Hepatocyte (in vitro differentiated cells): ENCODE results near the gene FOXK1. TPM values are rescaled to one million over a fixed set of nuclear protein-coding genes. Genes with fewer than 3 reads are reported as not detected.

ENCODE experiments used
- DNase-seq: peaks from one replicate; pipeline ENCODE4 v3.0.0-alpha.2; 2016; ENCODE audit warnings: low spot score
- H2AFZ ChIP-seq: fragments of 200-600 bp; sonication (generic); 2 replicates; pipeline ENCODE4 v1.6.0; 2016; ENCODE audit warnings: antibody characterized with exemption, mild to moderate bottlenecking
- H3K27ac ChIP-seq: fragments of 200-600 bp; sonication (generic); 2 replicates; pipeline ENCODE4 v1.5.1; 2016; ENCODE audit warnings: mild to moderate bottlenecking
- H3K27me3 ChIP-seq: fragments of 200-600 bp; sonication (generic); 2 replicates; pipeline ENCODE4 v1.6.1; 2016
- H3K36me3 ChIP-seq: fragments of 200-600 bp; sonication (generic); replicated peaks from 2 replicates; pipeline ENCODE4 v1.5.1; 2016; ENCODE audit warnings: low read depth; ENCODE audit not compliant: insufficient read depth
- H3K4me1 ChIP-seq: fragments of 200-600 bp; sonication (generic); 2 replicates; pipeline ENCODE4 v1.5.1; 2016; ENCODE audit warnings: mild to moderate bottlenecking, moderate library complexity; ENCODE audit not compliant: insufficient read depth
- H3K4me2 ChIP-seq: fragments of 200-600 bp; sonication (generic); 2 replicates; pipeline ENCODE4 v1.6.0; 2016
- H3K4me3 ChIP-seq: fragments of 200-600 bp; sonication (generic); 2 replicates; pipeline ENCODE4 v1.5.1; 2016; ENCODE audit warnings: mild to moderate bottlenecking
- H3K79me2 ChIP-seq: fragments of 200-600 bp; sonication (generic); 2 replicates; pipeline ENCODE4 v1.6.0; 2017; ENCODE audit warnings: mild to moderate bottlenecking
- H3K9me2 ChIP-seq: fragments of 200-600 bp; sonication (generic); replicated peaks from 2 replicates; pipeline ENCODE4 v1.6.0; 2017; ENCODE audit warnings: mild to moderate bottlenecking; ENCODE audit not compliant: insufficient read depth
- H3K9me3 ChIP-seq: fragments of 200-600 bp; sonication (generic); 2 replicates; pipeline ENCODE4 v1.5.1; 2016; ENCODE audit warnings: low read depth, mild to moderate bottlenecking
- H4K20me1 ChIP-seq: fragments of 200-600 bp; sonication (generic); 2 replicates; pipeline ENCODE4 v1.6.0; 2016; ENCODE audit warnings: mild to moderate bottlenecking; ENCODE audit not compliant: insufficient read depth, poor library complexity, severe bottlenecking
- EZH2 ChIP-seq: fragments of 200-600 bp; sonication (generic); IDR thresholded peaks from 2 replicates; pipeline ENCODE4 v1.6.1; 2016; ENCODE audit warnings: antibody characterized with exemption, mild to moderate bottlenecking, borderline replicate concordance
- EZH2phosphoT487 ChIP-seq: fragments of 200-600 bp; sonication (generic); IDR thresholded peaks from one replicate; pipeline ENCODE4 v1.6.1; 2018; ENCODE audit warnings: antibody characterized with exemption, mild to moderate bottlenecking, low read depth, moderate library complexity; ENCODE audit not compliant: unreplicated experiment, severe bottlenecking
- WGBS: methylation state at CpG from one replicate; pipeline ENCODE4 v1.1.6; 2016; ENCODE audit warnings: low lambda C conversion rate; ENCODE audit errors: missing lambda C conversion rate; 5-methylcytosine and 5-hydroxymethylcytosine counted together
- polyA plus RNA-seq: library from polyadenylated mRNA; unstranded; fragments of >200 nt; fragmentation: Nextera tagmentation; extraction: Ambion mirVana; gene quantifications from 2 replicates; pipeline ENCODE4 v1.2.1, GENCODE V29; 2016
- total RNA-seq: library from RNA; depleted of rRNA; stranded (reverse); fragments of >200 nt; gene quantifications from 2 replicates; pipeline ENCODE4 v1.2.3, GENCODE V29; 2014
- TF ChIP-seq, protein P1 (sequence below): fragments of 200-600 bp; sonication (generic); IDR thresholded peaks from 2 replicates; pipeline ENCODE4 v1.5.1; 2016; ENCODE audit warnings: antibody characterized with exemption, mild to moderate bottlenecking; ENCODE audit not compliant: poor library complexity

The FOXK1 gene
- total and polyA plus RNA-seq, 2 experiments from 2014 or later = 8.3 to 17.8 TPM

DNA sequence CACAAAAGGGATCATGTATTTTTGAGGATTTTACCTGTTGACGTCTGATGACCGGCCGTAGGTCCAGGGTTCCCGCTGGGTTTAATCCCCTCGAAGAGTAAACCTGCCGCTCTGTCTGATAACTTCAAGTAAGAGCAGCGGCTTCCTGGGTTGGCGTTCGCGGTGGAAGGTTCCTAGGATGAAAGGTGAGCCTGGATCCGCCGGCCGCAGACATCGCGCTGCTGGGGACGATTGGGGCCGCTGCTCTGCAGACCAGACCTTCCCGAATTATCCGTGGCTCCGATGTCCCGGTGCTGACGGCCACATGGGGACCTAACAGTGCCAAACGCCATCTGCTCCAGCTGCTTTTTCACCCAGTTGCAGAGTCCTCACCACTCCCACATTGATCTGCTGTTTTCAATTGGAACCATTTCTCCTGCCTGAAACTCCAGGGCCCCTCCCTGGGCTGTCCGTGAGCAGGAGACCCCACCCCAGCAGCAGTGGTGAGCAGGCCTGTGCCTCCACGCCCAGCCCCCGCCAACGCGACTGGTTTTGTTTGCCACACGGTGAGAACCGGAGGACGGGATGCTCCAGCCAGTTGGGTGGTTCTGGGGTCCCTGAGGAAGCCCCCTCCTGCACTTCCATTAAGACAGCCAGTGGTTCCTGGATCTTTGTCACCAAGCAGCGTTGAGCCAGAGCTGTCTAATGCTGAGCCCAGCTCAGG is 81.1 kb downstream of the FOXK1 start:
- H3K27me3 ChIP-seq = no peaks in the 10 kb centered on the region
- no peaks in the 10 kb centered on the region for H3K79me2 ChIP-seq
- 97% methylated on average over 32 of the region's 32 CpGs for WGBS
- no peaks in the 10 kb centered on the region for H3K9me3 ChIP-seq
- no peaks in the 10 kb centered on the region for H3K36me3 ChIP-seq
- no peaks in the 10 kb centered on the region for H4K20me1 ChIP-seq
- no peaks in the 10 kb centered on the region for H3K4me1 ChIP-seq
- H3K9me2 ChIP-seq = no peaks in the 10 kb centered on the region
- no peak overlapping the region for H3K27ac ChIP-seq
- no peak overlapping the region for H3K4me2 ChIP-seq
- no peak overlapping the region for H2AFZ ChIP-seq
- H3K4me3 ChIP-seq = no peak overlapping the region
- TF ChIP-seq, protein P1, sequence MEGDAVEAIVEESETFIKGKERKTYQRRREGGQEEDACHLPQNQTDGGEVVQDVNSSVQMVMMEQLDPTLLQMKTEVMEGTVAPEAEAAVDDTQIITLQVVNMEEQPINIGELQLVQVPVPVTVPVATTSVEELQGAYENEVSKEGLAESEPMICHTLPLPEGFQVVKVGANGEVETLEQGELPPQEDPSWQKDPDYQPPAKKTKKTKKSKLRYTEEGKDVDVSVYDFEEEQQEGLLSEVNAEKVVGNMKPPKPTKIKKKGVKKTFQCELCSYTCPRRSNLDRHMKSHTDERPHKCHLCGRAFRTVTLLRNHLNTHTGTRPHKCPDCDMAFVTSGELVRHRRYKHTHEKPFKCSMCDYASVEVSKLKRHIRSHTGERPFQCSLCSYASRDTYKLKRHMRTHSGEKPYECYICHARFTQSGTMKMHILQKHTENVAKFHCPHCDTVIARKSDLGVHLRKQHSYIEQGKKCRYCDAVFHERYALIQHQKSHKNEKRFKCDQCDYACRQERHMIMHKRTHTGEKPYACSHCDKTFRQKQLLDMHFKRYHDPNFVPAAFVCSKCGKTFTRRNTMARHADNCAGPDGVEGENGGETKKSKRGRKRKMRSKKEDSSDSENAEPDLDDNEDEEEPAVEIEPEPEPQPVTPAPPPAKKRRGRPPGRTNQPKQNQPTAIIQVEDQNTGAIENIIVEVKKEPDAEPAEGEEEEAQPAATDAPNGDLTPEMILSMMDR = no peak
- TF ChIP-seq EZH2 = no peak
- no peak for TF ChIP-seq EZH2phosphoT487
- no peak for DNase-seq

- WGBS = 97% methylated on average over 21 of the region's 21 CpGs
- Histone ChIP-seq H4K20me1 (no peaks in the 10 kb centered on the region), H3K27me3 (no peaks in the 10 kb centered on the region), H3K4me3 (no peak overlapping the region), H3K9me2 (no peaks in the 10 kb centered on the region), H3K4me1 (no peaks in the 10 kb centered on the region), H3K27ac (no peak overlapping the region), H3K79me2 (peaks cover 3% of the 10 kb centered on the region), H3K4me2 (no peak overlapping the region), H3K9me3 (no peaks in the 10 kb centered on the region), H2AFZ (no peak overlapping the region), H3K36me3 (no peaks in the 10 kb centered on the region)
- no peak for TF ChIP-seq EZH2phosphoT487
- TF ChIP-seq, protein P1 = no peak
- TF ChIP-seq EZH2 = no peak
- no peak for DNase-seq
Observed at GRCh38 chr7:4763794-4764185, 81.7 kb downstream of the FOXK1 start.

DNA sequence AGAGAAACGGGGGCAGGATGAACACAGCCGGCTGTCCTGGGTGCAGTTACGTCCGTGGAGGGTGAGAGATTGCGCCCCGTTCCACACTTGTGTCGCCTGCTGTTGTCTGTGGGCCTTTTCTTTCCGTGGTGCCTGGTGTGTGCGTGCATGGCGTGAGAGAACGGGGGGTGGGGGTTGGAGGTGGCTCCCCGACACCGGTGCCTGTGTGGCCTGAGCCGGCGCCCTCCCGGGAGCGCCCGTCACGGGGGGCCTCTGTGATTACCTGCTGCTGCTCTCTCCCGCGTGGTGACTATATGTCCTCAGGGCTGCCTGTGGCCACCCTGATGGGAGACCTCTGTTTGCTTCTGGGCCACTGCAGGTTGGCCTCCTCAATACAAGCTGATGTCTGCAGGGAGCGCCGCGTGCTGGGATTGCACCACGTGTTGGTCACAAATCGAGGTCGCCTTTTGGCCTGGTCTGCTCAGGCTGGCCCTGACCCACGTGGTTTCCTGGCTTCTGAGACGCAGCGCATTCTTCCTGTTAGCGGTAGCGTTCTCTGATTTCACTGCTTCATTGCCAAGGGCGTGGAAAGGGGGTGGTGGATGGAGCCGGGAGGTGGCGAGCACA is 82.4 kb downstream of the FOXK1 start:
- WGBS = 96% methylated on average over 34 of the region's 35 CpGs
- TF ChIP-seq EZH2phosphoT487 = no peak
- TF ChIP-seq, protein P1 = no peak
- TF ChIP-seq EZH2 = no peak
- DNase-seq = no peak
- no peaks in the 10 kb centered on the region for H3K4me1 ChIP-seq
- no peaks in the 10 kb centered on the region for H3K27me3 ChIP-seq
- no peaks in the 10 kb centered on the region for H3K9me3 ChIP-seq
- no peak overlapping the region for H3K4me2 ChIP-seq
- no peak overlapping the region for H3K4me3 ChIP-seq
- no peaks in the 10 kb centered on the region for H3K36me3 ChIP-seq
- peaks cover 4% of the 10 kb centered on the region for H3K79me2 ChIP-seq
- no peak overlapping the region for H2AFZ ChIP-seq
- no peaks in the 10 kb centered on the region for H3K9me2 ChIP-seq
- no peaks in the 10 kb centered on the region for H4K20me1 ChIP-seq
- H3K27ac ChIP-seq = no peak overlapping the region
